HG03135 (cell line): ENCODE measurements around the gene ZNF584.
"Not testable (repeated sequence)": the region's sequence is repeated elsewhere in the genome, so short reads cannot be mapped to it uniquely, and the experiment has no call there.

Experiments used
- ATAC-seq: cut with Tn5 transposase; IDR thresholded peaks from one replicate; pipeline ENCODE4 v1.9.1; 2021; ENCODE audit warnings: mild to moderate bottlenecking, moderate library complexity; ENCODE audit not compliant: unreplicated experiment

ZNF584 gene

GRCh38 chr19:58403920-58404478 lies 4.5 kb upstream of the ZNF584 start:
- ATAC-seq: not testable (repeated sequence)

GRCh38 chr19:58406818-58407657 lies 1.4 kb upstream of the ZNF584 start:
- ATAC-seq: no peak

- ATAC-seq: peak; percentile 2
Measured at GRCh38 chr19:58407658-58408151, 744 bp upstream of the ZNF584 start.

GRCh38 chr19:58409010-58409790 lies 751 bp downstream of the ZNF584 start:
- ATAC-seq: peak; percentile 7

- ATAC-seq: no peak
Measured at GRCh38 chr19:58416604-58417003, 8.2 kb downstream of the ZNF584 start.

GRCh38 chr19:58417071-58417470 lies 8.6 kb downstream of the ZNF584 start:
- no peak for ATAC-seq

GRCh38 chr19:58428617-58429016 lies 20.2 kb downstream of the ZNF584 start:
- ATAC-seq: no peak

- ATAC-seq: no peak
Measured at GRCh38 chr19:58429745-58430144, 21.3 kb downstream of the ZNF584 start.

GRCh38 chr19:58434217-58434616 lies 25.8 kb downstream of the ZNF584 start:
- ATAC-seq: no peak

- peak; percentile 94 for ATAC-seq
Measured at GRCh38 chr19:58439576-58440554, 31.4 kb downstream of the ZNF584 start, which contains the start of gene ZNF132. TSS of gene ZNF132 (minus strand) at chr19:58440153. CDS start at chr19:58439821, 332 bp downstream.

- ATAC-seq: no peak
Measured at GRCh38 chr19:58440556-58440955, 32.1 kb downstream of the ZNF584 start.

GRCh38 chr19:58442986-58443385 lies 34.5 kb downstream of the ZNF584 start:
- ATAC-seq: not testable (repeated sequence)

GRCh38 chr19:58448860-58449259 lies 40.4 kb downstream of the ZNF584 start:
- not testable (repeated sequence) for ATAC-seq

GRCh38 chr19:58449980-58450379 lies 41.5 kb downstream of the ZNF584 start:
- ATAC-seq: not testable (repeated sequence)

GRCh38 chr19:58450856-58451357 lies 42.5 kb downstream of the ZNF584 start:
- peak; percentile 9 for ATAC-seq

- ATAC-seq: peak; percentile 92
Measured at GRCh38 chr19:58451358-58452101, 43.1 kb downstream of the ZNF584 start, which contains the start of gene ZNF324B. TSS of gene ZNF324B (plus strand) at chr19:58451622. CDS start at chr19:58453702, 2,080 bp downstream.

- ATAC-seq: no peak
Measured at GRCh38 chr19:58453743-58454142, 45.3 kb downstream of the ZNF584 start.

- ATAC-seq: no peak
Measured at GRCh38 chr19:58455306-58455705, 46.9 kb downstream of the ZNF584 start.

- no peak for ATAC-seq
Measured at GRCh38 chr19:58456111-58456510, 47.7 kb downstream of the ZNF584 start.
